Cardiac muscle cell (in vitro differentiated cells and primary cell): Measurements from ENCODE around the gene PROM1. TPM values are rescaled to one million over a fixed set of nuclear protein-coding genes. Genes with fewer than 3 reads are reported as not detected.

Source experiments
- DNase-seq, 2 donors: peaks; one replicate each; pipeline versions ENCODE4 v3.0.0 to v3.0.0-alpha.2; 2010 to 2017; ENCODE audit warnings: low read depth in 1 of 2, low spot score in 1 of 2
- H3K27ac ChIP-seq: fragments of 200-600 bp; sonication (generic); 2 replicates; pipeline ENCODE4 v1.5.1; 2016
- H3K27me3 ChIP-seq: fragments of 200-600 bp; sonication (generic); 2 replicates; pipeline ENCODE4 v1.6.0; 2016; ENCODE audit warnings: control low read depth
- H3K36me3 ChIP-seq: fragments of 200-600 bp; sonication (generic); 2 replicates; pipeline ENCODE4 v1.5.1; 2016; ENCODE audit warnings: control low read depth
- H3K4me1 ChIP-seq: fragments of 200-600 bp; sonication (generic); 2 replicates; pipeline ENCODE4 v1.8.1; 2017; ENCODE audit warnings: low read depth, mild to moderate bottlenecking, mixed run types
- H3K4me3 ChIP-seq: fragments of 200-600 bp; sonication (generic); 2 replicates; pipeline ENCODE4 v1.5.1; 2016; ENCODE audit warnings: mild to moderate bottlenecking
- H3K9me3 ChIP-seq: fragments of 200-600 bp; sonication (generic); 2 replicates; pipeline ENCODE4 v1.5.1; 2017; ENCODE audit warnings: low read depth, mild to moderate bottlenecking, control low read depth
- CTCF ChIP-seq: IDR thresholded peaks from 2 replicates; pipeline ENCODE4 v1.5.1; 2012; ENCODE audit warnings: low read depth, mild to moderate bottlenecking, low read length
- polyA plus RNA-seq: library from polyadenylated mRNA; unstranded; fragments of >200 nt; fragmentation: Nextera tagmentation; extraction: Ambion mirVana; gene quantifications from 2 replicates; pipeline ENCODE4 v1.2.1, GENCODE V29; 2016
- total RNA-seq: library from RNA; depleted of rRNA; stranded (reverse); fragments of >200 nt; gene quantifications from 2 replicates; pipeline ENCODE4 v1.2.3, GENCODE V29; 2016

Gene PROM1
- total and polyA plus RNA-seq, 2 experiments from 2014 or later: 2.0 to 4.9 TPM

GRCh38 chr4:16125571-16126445 lies 42.0 kb upstream of the PROM1 start:
- TF ChIP-seq CTCF: no peak
- H3K36me3 ChIP-seq: no peaks in the 10 kb centered on the region
- H3K27ac ChIP-seq: no peak overlapping the region
- H3K27me3 ChIP-seq: no peaks in the 10 kb centered on the region
- no peak overlapping the region for H3K4me3 ChIP-seq
- peaks cover 16% of the 10 kb centered on the region for H3K4me1 ChIP-seq
- DNase-seq: no peak
- no peaks in the 10 kb centered on the region for H3K9me3 ChIP-seq

- no peaks in the 10 kb centered on the region for H3K9me3 ChIP-seq
- no peak overlapping the region for H3K4me3 ChIP-seq
- peak in 1 of 2 donors; percentile 24 for DNase-seq
Observed at GRCh38 chr4:16124232-16124631, 40.4 kb upstream of the PROM1 start.

GRCh38 chr4:16123356-16124084 lies 39.7 kb upstream of the PROM1 start:
- no peaks in the 10 kb centered on the region for H3K27me3 ChIP-seq
- no peaks in the 10 kb centered on the region for H3K36me3 ChIP-seq
- peaks cover 2% of the 10 kb centered on the region for H3K4me1 ChIP-seq
- no peak for TF ChIP-seq CTCF
- no peak for DNase-seq
- no peaks in the 10 kb centered on the region for H3K9me3 ChIP-seq
- H3K27ac ChIP-seq: no peak overlapping the region
- no peak overlapping the region for H3K4me3 ChIP-seq

More at GRCh38 chr4:16124232-16124631, 40.4 kb upstream of the PROM1 start:
- H3K36me3 ChIP-seq: no peaks in the 10 kb centered on the region
- H3K27ac ChIP-seq: no peak overlapping the region
- no peak for TF ChIP-seq CTCF
- no peaks in the 10 kb centered on the region for H3K27me3 ChIP-seq
- peaks cover 9% of the 10 kb centered on the region for H3K4me1 ChIP-seq

GRCh38 chr4:16122784-16123183 lies 39.0 kb upstream of the PROM1 start:
- TF ChIP-seq CTCF: no peak
- no peak for DNase-seq
- H3K4me3 ChIP-seq: no peak overlapping the region
- no peak overlapping the region for H3K27ac ChIP-seq
- no peaks in the 10 kb centered on the region for H3K36me3 ChIP-seq
- no peaks in the 10 kb centered on the region for H3K27me3 ChIP-seq
- H3K9me3 ChIP-seq: no peaks in the 10 kb centered on the region
- H3K4me1 ChIP-seq: peaks cover 7% of the 10 kb centered on the region

- no peaks in the 10 kb centered on the region for H3K9me3 ChIP-seq
- H3K27ac ChIP-seq: no peak overlapping the region
- TF ChIP-seq CTCF: no peak
- no peaks in the 10 kb centered on the region for H3K27me3 ChIP-seq
- H3K4me1 ChIP-seq: peaks cover 8% of the 10 kb centered on the region
- no peak for DNase-seq
- no peak overlapping the region for H3K4me3 ChIP-seq
- no peaks in the 10 kb centered on the region for H3K36me3 ChIP-seq
Observed at GRCh38 chr4:16122308-16122711, 38.5 kb upstream of the PROM1 start.
